Vagina (tissue), 2 donors: Measurements from ENCODE around the gene TRIM49D2.

Experiments used
- CTCF ChIP-seq, 3 experiments: fragments of 450-650 bp in 2 of 3; fragments of 200-600 bp in 1 of 3; sonication (generic) in 1 of 3; IDR thresholded peaks; one replicate each; pipeline ENCODE4 v1.5.1; 2017 to 2019; ENCODE audit warnings: antibody characterized with exemption in 3 of 3, mild to moderate bottlenecking in 2 of 3, moderate library complexity in 2 of 3
- POLR2A ChIP-seq, 2 donors: fragments of 450-650 bp; IDR thresholded peaks; one replicate each; pipeline ENCODE4 v1.6.1; 2017; ENCODE audit warnings: antibody characterized with exemption in 2 of 2, mild to moderate bottlenecking in 2 of 2, moderate library complexity in 2 of 2
- POLR2AphosphoS5 ChIP-seq, 2 donors: sonication (generic); formaldehyde crosslinking; IDR thresholded peaks; one replicate each; pipeline ENCODE4 v1.9.0; 2017; ENCODE audit warnings: antibody characterized with exemption in 2 of 2, mild to moderate bottlenecking in 2 of 2, low read depth in 1 of 2; ENCODE audit not compliant: insufficient read depth in 1 of 2

- no peak for TF ChIP-seq CTCF (IDR thresholded peaks at IDR 0.05)
- TF ChIP-seq POLR2A (IDR thresholded peaks at IDR 0.05) = no peak
- TF ChIP-seq POLR2AphosphoS5 (IDR thresholded peaks at IDR 0.05; ENCODE audit: insufficient read depth in 1 of 2, low read depth in 1 of 2) = no peak
Observed at GRCh38 chr11:89922195-89922660, 1.6 kb upstream of the TRIM49D2 start, which contains the start of gene TRIM49D1.
